Smooth muscle cell (in vitro differentiated cells): ENCODE data around the gene ANKRD23. TPM values are rescaled to one million over a fixed set of nuclear protein-coding genes. Genes with fewer than 3 reads are reported as not detected.

Source experiments
- DNase-seq: peaks from one replicate; lab custom pipeline; 2025; ENCODE audit not compliant: unreplicated experiment; lab: John Stamatoyannopoulos, UW
- H2AFZ ChIP-seq: fragments of 200-600 bp; sonication (generic); 2 replicates; pipeline ENCODE4 v1.6.0; 2016; ENCODE audit warnings: antibody characterized with exemption, low read depth, mild to moderate bottlenecking
- H3F3A ChIP-seq: fragments of 200-600 bp; sonication (generic); 2 replicates; pipeline ENCODE4 v1.6.0; 2017; ENCODE audit warnings: antibody characterized with exemption, low read depth
- H3K27ac ChIP-seq: fragments of 200-600 bp; sonication (generic); 2 replicates; pipeline ENCODE4 v1.5.1; 2016; ENCODE audit warnings: low read depth, mild to moderate bottlenecking
- H3K27me3 ChIP-seq: fragments of 200-600 bp; sonication (generic); 2 replicates; pipeline ENCODE4 v1.6.1; 2016; ENCODE audit warnings: low read depth, mild to moderate bottlenecking
- H3K36me3 ChIP-seq: fragments of 200-600 bp; sonication (generic); 2 replicates; pipeline ENCODE4 v1.5.1; 2016; ENCODE audit warnings: low read depth
- H3K4me1 ChIP-seq: fragments of 200-600 bp; sonication (generic); 2 replicates; pipeline ENCODE4 v1.5.1; 2016; ENCODE audit warnings: low read depth
- H3K4me2 ChIP-seq: fragments of 200-600 bp; sonication (generic); 2 replicates; pipeline ENCODE4 v1.6.0; 2016; ENCODE audit warnings: mild to moderate bottlenecking
- H3K4me3 ChIP-seq: fragments of 200-600 bp; sonication (generic); 2 replicates; pipeline ENCODE4 v1.5.1; 2016; ENCODE audit warnings: mild to moderate bottlenecking
- H3K79me2 ChIP-seq: fragments of 200-600 bp; sonication (generic); 2 replicates; pipeline ENCODE4 v1.6.0; 2016; ENCODE audit warnings: low read depth, mild to moderate bottlenecking
- H3K9ac ChIP-seq: fragments of 200-600 bp; sonication (generic); 2 replicates; pipeline ENCODE4 v1.6.0; 2016; ENCODE audit warnings: low read depth
- H3K9me3 ChIP-seq: fragments of 200-600 bp; sonication (generic); replicated peaks from 2 replicates; pipeline ENCODE4 v1.5.1; 2016; ENCODE audit warnings: low read depth
- H4K20me1 ChIP-seq: fragments of 200-600 bp; sonication (generic); 2 replicates; pipeline ENCODE4 v1.6.0; 2016; ENCODE audit warnings: low read depth
- CTCF ChIP-seq: fragments of 200-600 bp; sonication (generic); IDR thresholded peaks from 2 replicates; pipeline ENCODE4 v1.5.1; 2017; ENCODE audit warnings: borderline replicate concordance, mild to moderate bottlenecking, antibody characterized with exemption; ENCODE audit not compliant: insufficient read depth, poor library complexity, severe bottlenecking
- WGBS: methylation state at CpG from one replicate; pipeline ENCODE4 v1.1.7; 2016; ENCODE audit warnings: low lambda C conversion rate; 5-methylcytosine and 5-hydroxymethylcytosine counted together
- polyA plus RNA-seq: library from polyadenylated mRNA; unstranded; fragments of >200 nt; fragmentation: Nextera tagmentation; extraction: Ambion mirVana; gene quantifications from 2 replicates; pipeline ENCODE4 v1.2.1, GENCODE V29; 2016
- total RNA-seq: library from RNA; depleted of rRNA; stranded (reverse); fragments of >200 nt; gene quantifications from 2 replicates; pipeline ENCODE4 v1.2.3, GENCODE V29; 2014

Gene ANKRD23
- total and polyA plus RNA-seq, 2 experiments from 2014 or later, result 1.7 to 5.6 TPM

- 70% methylated on average over 8 of the region's 8 CpGs for WGBS
- H4K20me1 ChIP-seq, result no peaks in the 10 kb centered on the region
Measured at GRCh38 chr2:96882906-96883305, 39.1 kb upstream of the ANKRD23 start.

GRCh38 chr2:96882230-96882629, 38.4 kb upstream of the ANKRD23 start:
- H3F3A ChIP-seq, result peaks cover 5% of the 10 kb centered on the region

More at GRCh38 chr2:96882906-96883305, 39.1 kb upstream of the ANKRD23 start:
- no peaks in the 10 kb centered on the region for H3K27me3 ChIP-seq
- no peak overlapping the region for H3K9ac ChIP-seq
- no peak overlapping the region for H3K27ac ChIP-seq
- H3K36me3 ChIP-seq, result no peaks in the 10 kb centered on the region
- peaks cover 26% of the 10 kb centered on the region for H3K4me1 ChIP-seq
- DNase-seq, result no peak
- no peaks in the 10 kb centered on the region for H3K9me3 ChIP-seq
- no peak overlapping the region for H2AFZ ChIP-seq
- TF ChIP-seq CTCF, result no peak
- no peak overlapping the region for H3K4me3 ChIP-seq
- no peaks in the 10 kb centered on the region for H3K79me2 ChIP-seq
- peaks cover 11% of the 10 kb centered on the region for H3F3A ChIP-seq
- H3K4me2 ChIP-seq, result no peak overlapping the region

GRCh38 chr2:96881349-96882195, 37.8 kb upstream of the ANKRD23 start:
- TF ChIP-seq CTCF, result no peak
- WGBS, result 6% methylated on average over 9 of the region's 10 CpGs
- Histone ChIP-seq H2AFZ (peak overlapping the region; percentile 89), H3K79me2 (no peaks in the 10 kb centered on the region), H3K36me3 (no peaks in the 10 kb centered on the region), H3F3A (peaks cover 3% of the 10 kb centered on the region), H3K27ac (peak overlapping the region; percentile 24), H3K4me2 (peak overlapping the region; percentile 68), H3K9me3 (no peaks in the 10 kb centered on the region), H3K4me1 (peaks cover 23% of the 10 kb centered on the region), H3K9ac (no peak overlapping the region), H3K4me3 (no peak overlapping the region), H3K27me3 (no peaks in the 10 kb centered on the region), H4K20me1 (no peaks in the 10 kb centered on the region)
- no peak for DNase-seq

More at GRCh38 chr2:96882230-96882629, 38.4 kb upstream of the ANKRD23 start:
- H3K9me3 ChIP-seq, result no peaks in the 10 kb centered on the region
- 40% methylated on average over 12 of the region's 12 CpGs for WGBS
- no peak overlapping the region for H3K9ac ChIP-seq
- H4K20me1 ChIP-seq, result no peaks in the 10 kb centered on the region
- no peak for DNase-seq
- H3K4me3 ChIP-seq, result no peak overlapping the region
- no peaks in the 10 kb centered on the region for H3K27me3 ChIP-seq
- H3K27ac ChIP-seq, result peak overlapping the region; percentile 24
- no peak for TF ChIP-seq CTCF
- no peaks in the 10 kb centered on the region for H3K36me3 ChIP-seq
- peak overlapping the region; percentile 68 for H3K4me2 ChIP-seq
- H3K4me1 ChIP-seq, result peaks cover 20% of the 10 kb centered on the region
- no peaks in the 10 kb centered on the region for H3K79me2 ChIP-seq
- no peak overlapping the region for H2AFZ ChIP-seq
